GM20431 (cell line): ENCODE data around the gene CELSR3.

Source experiments
- in situ Hi-C: fragments of 300-500 bp; cut with MseI, MboI; formaldehyde crosslinking; loops from one replicate; pipeline ENCODE4 v1.15.0; 2020; ENCODE audit warnings: low sequenced_read_pairs; ENCODE audit not compliant: unreplicated experiment

The CELSR3 gene

GRCh38 chr3:48612309-48612708 is 50.4 kb downstream of the CELSR3 start:
- in situ Hi-C loops = no loop called here

GRCh38 chr3:48609088-48610005 is 53.3 kb downstream of the CELSR3 start, which contains the start of gene UQCRC1:
Gene UQCRC1, minus strand, starts transcription at chr3:48609646. Its CDS starts 26 bp downstream, at chr3:48609620.
- in situ Hi-C loops = no loop called here

GRCh38 chr3:48607519-48607918 is 55.2 kb downstream of the CELSR3 start:
- in situ Hi-C loops = no loop called here

- in situ Hi-C loops = no loop called here
Measured at GRCh38 chr3:48601622-48601994, 61.1 kb downstream of the CELSR3 start.

GRCh38 chr3:48600711-48601621 is 61.7 kb downstream of the CELSR3 start:
- in situ Hi-C loops = no loop called here

GRCh38 chr3:48599509-48600285 is 63.0 kb downstream of the CELSR3 start:
- in situ Hi-C loops = no loop called here

- in situ Hi-C loops = no loop called here
Measured at GRCh38 chr3:48599077-48599501, 63.6 kb downstream of the CELSR3 start.

- in situ Hi-C loops = no loop called here
Measured at GRCh38 chr3:48598323-48599076, 64.2 kb downstream of the CELSR3 start.

GRCh38 chr3:48597408-48597800 is 65.3 kb downstream of the CELSR3 start:
- in situ Hi-C loops = no loop called here

- in situ Hi-C loops = no loop called here
Measured at GRCh38 chr3:48596676-48597407, 65.8 kb downstream of the CELSR3 start.

GRCh38 chr3:48596157-48596556 is 66.5 kb downstream of the CELSR3 start:
- in situ Hi-C loops = no loop called here

GRCh38 chr3:48595526-48596121 is 67.1 kb downstream of the CELSR3 start:
- in situ Hi-C loops = no loop called here

GRCh38 chr3:48595075-48595525 is 67.6 kb downstream of the CELSR3 start, which contains the start of gene COL7A1:
Gene COL7A1, minus strand, starts transcription at chr3:48595329. Its CDS starts 170 bp downstream, at chr3:48595159.
- in situ Hi-C loops = no loop called here

GRCh38 chr3:48594417-48595049 is 68.2 kb downstream of the CELSR3 start:
- in situ Hi-C loops = no loop called here

GRCh38 chr3:48593337-48593736 is 69.3 kb downstream of the CELSR3 start:
- in situ Hi-C loops = no loop called here

- in situ Hi-C loops = no loop called here
Measured at GRCh38 chr3:48592519-48593087, 70.1 kb downstream of the CELSR3 start.

- in situ Hi-C loops = no loop called here
Measured at GRCh38 chr3:48591886-48592518, 70.7 kb downstream of the CELSR3 start.
